GM19372 (cell line): ENCODE results near the gene AKAP12.
"Not testable (repeated sequence)": the region's sequence is repeated elsewhere in the genome, so short reads cannot be mapped to it uniquely, and the experiment has no call there.

Experiments
- ATAC-seq: cut with Tn5 transposase; IDR thresholded peaks from one replicate; pipeline ENCODE4 v1.9.1; 2021; ENCODE audit warnings: mild to moderate bottlenecking, low read depth, moderate library complexity; ENCODE audit not compliant: unreplicated experiment

The AKAP12 gene

GRCh38 chr6:151374036-151374683 lies 134.4 kb downstream of the AKAP12 start:
- ATAC-seq: no peak

GRCh38 chr6:151375833-151376232 lies 136.1 kb downstream of the AKAP12 start:
- ATAC-seq: no peak

- ATAC-seq: no peak
Measured at GRCh38 chr6:151376440-151376839, 136.7 kb downstream of the AKAP12 start.

- ATAC-seq: no peak
Measured at GRCh38 chr6:151377095-151377494, 137.3 kb downstream of the AKAP12 start.

- ATAC-seq: peak; percentile 50
Measured at GRCh38 chr6:151379933-151380847, 140.4 kb downstream of the AKAP12 start.

GRCh38 chr6:151380848-151381205 lies 141.1 kb downstream of the AKAP12 start:
- ATAC-seq: no peak

GRCh38 chr6:151381722-151382121 lies 142.0 kb downstream of the AKAP12 start:
- no peak for ATAC-seq

GRCh38 chr6:151382631-151383030 lies 142.9 kb downstream of the AKAP12 start:
- not testable (repeated sequence) for ATAC-seq

GRCh38 chr6:151384151-151384550 lies 144.4 kb downstream of the AKAP12 start:
- ATAC-seq: no peak

- no peak for ATAC-seq
Measured at GRCh38 chr6:151385177-151385576, 145.4 kb downstream of the AKAP12 start.

- ATAC-seq: no peak
Measured at GRCh38 chr6:151387175-151387970, 147.6 kb downstream of the AKAP12 start.

GRCh38 chr6:151388236-151388635 lies 148.5 kb downstream of the AKAP12 start:
- no peak for ATAC-seq

GRCh38 chr6:151388997-151389617 lies 149.3 kb downstream of the AKAP12 start:
- ATAC-seq: no peak

GRCh38 chr6:151389618-151390275 lies 150.0 kb downstream of the AKAP12 start:
- peak; percentile 59 for ATAC-seq

- ATAC-seq: peak; percentile 66
Measured at GRCh38 chr6:151390276-151390850, 150.6 kb downstream of the AKAP12 start.

- peak; percentile 10 for ATAC-seq
Measured at GRCh38 chr6:151390851-151391470, 151.2 kb downstream of the AKAP12 start.

GRCh38 chr6:151391471-151392413 lies 152.0 kb downstream of the AKAP12 start, which contains the start of gene ZBTB2:
Gene ZBTB2, minus strand, starts transcription at chr6:151391559. Its CDS starts 17,922 bp downstream, at chr6:151373637.
- peak; percentile 4 for ATAC-seq

GRCh38 chr6:151392427-151392826 lies 152.7 kb downstream of the AKAP12 start:
- no peak for ATAC-seq
